Coronary artery (tissue), 2 donors: ENCODE results near the gene NTM.

Experiments used
- DNase-seq: peaks from one replicate; pipeline ENCODE4 v3.0.0-alpha.2; 2017; ENCODE audit warnings: low spot score
- H3K27ac ChIP-seq, 2 donors: fragments of 200-600 bp; sonication (generic); one replicate each; pipeline ENCODE4 v1.5.1; 2016 to 2019
- H3K4me3 ChIP-seq: fragments of 200-600 bp; sonication (generic); 2 replicates; pipeline ENCODE4 v1.5.1; 2016; ENCODE audit warnings: mild to moderate bottlenecking, moderate library complexity
- CTCF ChIP-seq: fragments of 200-600 bp; sonication (generic); IDR thresholded peaks from one replicate; pipeline ENCODE4 v1.5.1; 2019; ENCODE audit warnings: antibody characterized with exemption

NTM gene

GRCh38 chr11:131980888-131981668 lies 610.7 kb downstream of the NTM start:
- H3K4me3 ChIP-seq: no peak overlapping the region
- H3K27ac ChIP-seq: no peak overlapping the region
- no peak for TF ChIP-seq CTCF
- no peak for DNase-seq

GRCh38 chr11:131982154-131982553 lies 611.7 kb downstream of the NTM start:
- DNase-seq: no peak
- H3K27ac ChIP-seq: no peak overlapping the region

GRCh38 chr11:131985846-131986301 lies 615.5 kb downstream of the NTM start:
- no peak overlapping the region for H3K4me3 ChIP-seq
- TF ChIP-seq CTCF: no peak
- no peak overlapping the region for H3K27ac ChIP-seq
- DNase-seq: no peak

More at GRCh38 chr11:131982154-131982553, 611.7 kb downstream of the NTM start:
- no peak overlapping the region for H3K4me3 ChIP-seq
- TF ChIP-seq CTCF: no peak

- Histone ChIP-seq H3K27ac (no peak overlapping the region), H3K4me3 (no peak overlapping the region)
- DNase-seq: no peak
- no peak for TF ChIP-seq CTCF
These were observed 617.3 kb downstream of the NTM start for GRCh38 chr11:131987703-131988102.

- no peak for DNase-seq
- no peak for TF ChIP-seq CTCF
- H3K4me3 ChIP-seq: no peak overlapping the region
These were observed 621.2 kb downstream of the NTM start for GRCh38 chr11:131991606-131992005.

GRCh38 chr11:131993246-131993645 lies 622.8 kb downstream of the NTM start:
- H3K27ac ChIP-seq: no peak overlapping the region
- H3K4me3 ChIP-seq: no peak overlapping the region
- no peak for DNase-seq
- TF ChIP-seq CTCF: no peak

More at GRCh38 chr11:131991606-131992005, 621.2 kb downstream of the NTM start:
- H3K27ac ChIP-seq: no peak overlapping the region

- Histone ChIP-seq H3K4me3 (no peak overlapping the region), H3K27ac (no peak overlapping the region)
- no peak for TF ChIP-seq CTCF
- DNase-seq: no peak
These were observed 627.6 kb downstream of the NTM start for GRCh38 chr11:131998020-131998419.
